HG02943 (cell line): ENCODE results near the gene NLRP1.
"Not testable (repeated sequence)": the region's sequence is repeated elsewhere in the genome, so short reads cannot be mapped to it uniquely, and the experiment has no call there.

Experiments
- ATAC-seq: cut with Tn5 transposase; IDR thresholded peaks from one replicate; pipeline ENCODE4 v1.9.1; 2021; ENCODE audit warnings: mild to moderate bottlenecking, low read depth, moderate library complexity; ENCODE audit not compliant: unreplicated experiment

Gene NLRP1

DNA sequence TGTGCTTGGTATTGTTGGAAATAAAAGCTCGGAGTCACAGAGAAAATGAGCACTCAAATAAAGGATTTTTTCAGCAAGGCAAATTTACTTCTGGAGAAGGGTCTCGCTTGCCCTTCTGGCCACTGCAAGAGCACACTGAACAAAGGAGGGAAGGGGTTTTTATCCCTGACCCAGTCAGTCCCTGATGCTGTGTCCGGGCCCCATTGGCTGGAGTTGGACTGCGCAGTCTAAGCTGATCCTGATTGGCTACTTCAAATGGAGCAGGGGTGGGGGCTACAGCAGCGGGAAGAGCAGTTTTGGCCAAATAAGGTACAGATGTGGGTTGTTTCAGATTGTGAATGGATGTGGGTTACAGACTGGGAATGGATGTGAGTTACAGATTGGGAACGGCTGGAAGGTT is 4.3 kb upstream of the NLRP1 start:
- no peak for ATAC-seq

DNA sequence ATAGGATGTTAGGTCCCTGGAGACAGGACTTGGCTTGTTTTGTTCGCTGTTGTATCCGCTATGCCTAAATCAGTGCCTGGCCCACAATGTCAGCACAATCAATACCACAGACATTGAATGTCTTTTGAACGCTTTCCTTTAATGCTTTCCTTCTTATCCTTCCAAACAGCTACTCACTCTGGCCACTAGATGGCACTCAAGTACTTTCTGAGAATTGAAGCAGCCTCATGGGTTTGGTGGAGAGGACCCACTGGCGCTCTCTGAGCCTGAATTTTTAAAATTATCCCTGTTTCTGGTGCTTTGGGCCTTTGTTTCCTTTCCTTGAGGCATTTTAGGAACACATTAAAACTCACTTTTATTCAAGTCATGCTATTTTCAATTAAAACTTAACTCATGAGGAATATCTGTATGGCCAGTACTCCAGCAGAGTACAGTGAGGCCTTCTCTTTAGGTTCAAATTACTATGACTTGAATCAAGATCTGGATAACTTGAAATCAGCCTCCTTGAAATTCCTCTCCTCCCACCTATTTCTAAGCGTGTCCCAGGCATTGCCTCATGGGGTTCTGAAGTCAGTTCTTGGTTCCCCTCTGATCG is 3.2 kb upstream of the NLRP1 start:
- ATAC-seq: no peak

DNA sequence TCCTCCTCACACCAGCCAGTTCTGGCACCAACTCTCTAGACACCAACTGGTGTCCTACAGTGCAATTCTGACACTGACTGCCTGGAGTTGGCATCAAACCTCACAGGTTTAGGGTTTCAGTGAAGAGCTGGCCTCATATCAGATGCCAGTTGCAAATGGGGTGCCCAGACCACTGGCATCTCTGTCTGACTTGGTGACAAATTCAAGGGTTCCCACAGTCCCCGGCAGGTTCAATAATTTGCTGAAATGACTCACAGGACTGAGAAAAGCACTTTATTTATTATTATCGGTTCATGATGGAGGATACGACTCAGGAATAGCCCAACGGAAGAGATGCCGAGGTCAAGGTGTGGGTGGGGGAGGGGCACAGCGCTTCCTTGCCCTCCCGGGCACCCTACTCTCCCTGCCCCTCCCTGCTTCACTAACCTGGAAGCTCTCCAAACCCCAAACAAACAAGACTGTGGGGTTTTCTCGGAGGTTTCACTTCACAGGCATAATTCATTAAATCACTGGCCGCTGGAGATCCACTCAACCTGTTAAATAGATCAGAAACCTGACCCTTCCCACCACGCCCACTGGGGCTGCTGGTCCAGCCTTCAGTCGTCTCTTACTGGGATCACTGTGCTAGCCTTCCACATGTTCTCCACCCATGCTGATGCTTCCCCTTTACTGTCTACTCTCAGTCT is 1.7 kb upstream of the NLRP1 start:
- no peak for ATAC-seq

DNA sequence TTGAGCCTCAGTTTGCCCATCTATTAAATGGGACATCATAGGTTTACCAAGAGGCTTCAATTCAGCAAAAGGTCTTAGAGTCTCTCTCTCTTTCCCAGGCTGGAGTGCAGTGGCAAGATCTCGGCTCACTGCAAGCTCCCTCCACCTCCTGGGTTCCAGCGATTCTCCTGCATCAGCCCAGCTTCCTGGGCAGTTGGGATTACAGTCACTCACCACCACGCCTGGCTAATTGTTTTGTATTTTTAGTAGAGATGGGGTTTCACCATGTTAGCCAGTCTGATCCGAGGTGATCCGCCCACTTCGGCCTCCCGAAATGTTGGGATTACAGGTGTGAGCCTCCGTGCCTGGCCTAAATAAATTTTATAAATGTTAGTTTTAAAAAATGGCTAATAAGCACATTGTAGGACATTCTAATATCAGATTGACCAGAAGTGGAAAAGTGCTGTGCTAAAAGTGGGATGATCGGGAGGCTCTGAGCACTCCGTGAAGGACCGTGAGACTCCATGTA is 1.0 kb upstream of the NLRP1 start:
- no peak for ATAC-seq

DNA sequence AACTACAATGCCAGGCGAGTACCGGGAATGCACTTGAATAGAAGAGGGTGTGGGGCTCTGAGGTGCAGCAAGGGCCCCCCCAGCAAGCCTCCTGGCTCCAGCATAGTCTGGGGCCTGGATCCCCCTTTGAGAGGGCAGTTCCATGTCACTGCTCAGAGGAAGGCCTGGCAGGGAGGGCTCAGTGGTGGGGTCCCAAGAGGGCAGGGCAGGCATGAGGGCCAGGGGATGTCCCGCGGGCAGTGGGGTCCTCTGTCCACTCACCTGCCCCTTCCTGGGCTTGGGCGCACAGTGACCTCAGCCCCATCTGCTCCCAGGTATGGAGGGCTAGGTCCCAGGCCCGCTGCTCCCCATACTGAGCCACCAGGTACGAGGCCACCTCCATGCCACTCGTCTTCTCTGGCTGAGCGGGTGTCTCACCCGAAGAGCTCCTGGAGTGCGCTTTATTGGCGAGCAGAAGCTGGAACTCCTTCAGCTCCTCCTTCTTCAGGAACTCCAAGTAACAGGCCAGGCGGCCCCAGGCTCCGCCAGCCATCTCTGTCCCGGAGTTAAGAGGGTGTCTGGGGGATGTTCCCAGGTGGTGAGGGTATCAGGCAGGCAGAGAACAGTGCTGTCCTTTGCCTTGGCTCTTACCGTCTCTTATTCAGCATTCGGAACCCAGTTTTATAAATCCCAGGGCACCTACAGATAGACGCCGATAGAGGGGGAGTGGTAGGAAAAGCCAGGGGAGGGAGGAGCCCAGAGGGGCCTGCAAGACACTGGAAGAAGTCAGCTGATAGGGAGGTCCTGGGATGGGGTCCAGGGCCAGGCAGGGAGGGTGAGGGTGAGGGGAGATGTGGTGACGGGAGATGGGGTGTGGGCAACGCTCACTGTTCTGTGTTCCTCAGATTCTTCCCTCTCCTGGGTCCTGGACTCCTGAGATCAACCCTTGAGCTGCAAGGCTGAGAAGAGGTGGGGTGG is 605 bp downstream of the NLRP1 start:
- ATAC-seq: no peak

DNA sequence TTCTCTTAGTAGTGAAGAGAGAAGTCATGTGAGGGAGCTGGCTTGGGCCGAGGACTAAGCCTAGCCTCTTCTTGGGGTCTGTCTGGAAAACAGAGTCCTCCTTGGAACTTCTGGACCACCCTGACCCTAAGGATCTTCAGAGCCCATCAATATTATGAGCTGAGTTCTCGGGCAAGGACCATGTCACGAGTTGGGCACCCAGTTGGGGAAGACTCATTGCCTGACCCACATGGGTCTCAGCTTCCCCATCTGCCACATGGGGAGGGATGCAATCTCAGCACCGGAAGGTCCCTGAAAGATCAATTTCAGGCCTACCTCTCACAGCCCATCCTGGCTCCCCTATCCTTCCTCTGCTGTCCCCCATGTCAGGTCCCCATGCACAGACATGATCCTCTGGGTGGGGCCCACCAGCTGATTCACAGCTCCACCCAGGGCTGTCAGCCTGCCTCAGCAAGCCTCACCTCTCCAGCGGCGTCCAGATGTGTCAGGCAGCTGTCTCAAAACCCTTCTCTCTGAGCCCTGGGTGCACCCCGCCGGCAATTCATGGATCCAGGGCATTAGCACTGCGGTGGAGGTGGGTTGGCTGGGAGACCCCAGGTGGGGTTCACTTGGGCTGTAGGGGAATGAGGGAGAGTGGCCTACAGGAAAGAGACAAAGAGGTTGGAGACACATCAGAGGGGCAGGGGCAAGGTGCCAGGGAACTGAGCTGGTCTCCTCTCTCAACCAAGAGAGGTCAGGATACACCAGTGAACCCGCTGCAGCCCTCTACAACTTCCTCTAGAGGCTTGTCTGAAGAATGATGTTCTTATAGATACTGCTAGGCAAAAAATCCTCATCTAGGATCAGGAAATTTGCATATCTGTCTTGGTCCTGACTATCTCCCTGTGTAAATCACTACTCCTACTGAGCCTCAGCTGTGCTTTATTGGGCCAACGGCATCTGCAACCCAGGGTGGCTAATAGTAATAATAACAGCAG is 1.8 kb downstream of the NLRP1 start:
- ATAC-seq: no peak

DNA sequence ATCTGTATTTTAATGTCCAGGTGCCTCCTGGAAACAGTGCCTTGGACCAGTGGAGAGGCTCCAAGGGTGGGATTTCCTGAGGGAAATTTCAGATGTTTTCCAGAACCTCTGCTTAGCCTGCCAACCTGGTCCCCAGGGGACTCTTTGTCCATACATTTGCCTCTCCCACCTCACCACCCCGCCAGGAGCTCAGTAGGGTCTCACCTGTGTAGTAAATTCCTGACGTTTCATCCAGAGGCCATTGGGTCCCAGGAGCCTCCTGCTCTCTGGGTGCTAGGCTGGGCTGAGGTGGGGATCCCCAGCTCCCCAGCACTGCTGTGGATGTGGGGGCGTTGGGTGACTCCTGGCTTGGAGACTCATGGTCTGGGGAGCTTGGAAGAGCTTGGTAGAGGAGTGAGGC is 2.7 kb downstream of the NLRP1 start:
- no peak for ATAC-seq

DNA sequence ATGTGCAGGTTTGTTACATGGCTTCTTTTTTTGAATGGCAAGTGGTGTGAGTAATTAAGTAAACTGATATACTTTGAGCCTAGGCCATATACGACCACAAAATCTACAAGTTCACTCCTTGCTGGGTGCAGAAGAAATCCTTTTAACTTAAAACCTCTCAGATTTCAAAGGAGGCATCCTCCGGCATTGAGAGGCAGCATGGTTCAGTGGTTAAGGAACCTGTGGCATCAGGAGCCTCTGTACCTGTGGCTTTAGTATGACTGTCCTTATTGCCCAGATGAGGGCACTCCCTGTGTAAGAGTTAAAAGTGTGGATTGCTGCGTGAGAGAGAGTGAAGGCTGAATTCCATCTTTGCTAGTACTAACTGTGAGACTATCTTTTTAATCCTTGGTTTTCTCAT is 3.3 kb downstream of the NLRP1 start:
- ATAC-seq: no peak

DNA sequence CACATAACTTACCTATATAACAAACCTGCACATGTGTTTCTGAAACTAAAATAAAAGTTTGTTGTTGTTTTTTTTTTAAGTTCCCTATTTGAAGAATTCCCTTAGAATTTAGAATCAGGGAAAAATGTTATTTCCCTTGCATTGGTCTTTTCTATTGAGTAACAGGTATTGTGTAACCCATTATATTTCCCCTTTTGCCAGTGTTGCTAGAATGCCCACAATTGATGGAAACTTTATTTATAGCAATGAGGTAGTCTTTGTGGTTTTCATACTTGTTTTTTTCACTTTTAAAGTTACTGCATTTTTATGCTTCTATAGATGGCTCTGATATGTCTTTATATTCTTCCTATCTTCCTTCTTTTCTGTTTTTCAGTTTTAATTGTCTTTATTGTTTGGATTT is 3.9 kb downstream of the NLRP1 start:
- ATAC-seq: no peak

DNA sequence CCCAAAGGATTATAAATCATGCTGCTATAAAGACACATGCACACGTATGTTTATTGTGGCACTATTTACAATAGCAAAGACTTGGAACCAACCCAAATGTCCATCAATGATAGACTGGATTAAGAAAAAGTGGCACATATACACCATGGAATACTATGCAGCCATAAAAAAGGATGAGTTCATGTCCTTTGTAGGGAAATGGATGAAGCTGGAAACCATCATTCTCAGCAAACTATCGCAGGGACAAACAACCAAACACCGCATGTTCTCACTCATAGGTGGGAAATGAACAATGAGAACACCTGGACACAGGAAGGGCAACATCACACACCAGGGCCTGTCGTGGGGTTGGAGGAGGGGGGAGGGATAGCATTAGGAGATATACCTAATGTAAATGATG is 5.5 kb downstream of the NLRP1 start:
- ATAC-seq: not testable (repeated sequence)

DNA sequence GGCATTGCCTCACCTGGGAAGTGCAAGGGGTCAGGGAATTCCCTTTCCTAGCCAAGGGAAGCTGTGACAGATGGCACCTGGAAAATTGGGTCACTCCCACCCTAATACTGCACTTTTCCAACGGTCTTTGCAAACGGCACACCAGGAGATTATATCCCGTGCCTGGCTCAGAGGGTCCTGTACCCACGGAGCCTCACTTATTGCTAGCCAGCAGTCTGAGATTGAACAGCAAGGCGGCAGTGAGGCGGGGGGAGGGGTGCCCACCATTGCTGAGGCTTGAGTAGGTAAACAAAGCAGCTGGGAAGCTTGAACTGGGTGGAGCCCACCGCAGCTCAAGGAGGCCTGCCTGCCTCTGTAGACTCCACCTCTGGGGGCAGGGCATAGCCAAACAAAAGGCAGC is 11.3 kb downstream of the NLRP1 start:
- not testable (repeated sequence) for ATAC-seq

DNA sequence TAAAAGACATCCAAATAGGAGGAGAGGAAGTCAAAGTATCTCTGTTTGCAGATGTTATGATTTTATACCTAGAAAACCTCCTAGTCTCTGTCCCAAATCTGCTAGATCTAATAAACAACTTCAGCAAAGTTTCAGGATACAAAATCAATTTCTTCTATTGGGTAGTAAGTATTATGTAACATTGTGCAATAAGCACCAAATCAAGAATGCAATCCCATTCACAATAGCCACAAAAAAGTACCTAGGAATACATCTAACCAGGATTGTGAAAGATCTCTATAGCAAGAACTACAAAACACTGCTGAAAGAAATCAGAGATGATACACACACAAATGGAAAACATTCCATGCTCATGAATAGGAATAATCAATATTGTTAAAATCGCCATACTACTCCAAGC is 13.0 kb downstream of the NLRP1 start:
- no peak for ATAC-seq

DNA sequence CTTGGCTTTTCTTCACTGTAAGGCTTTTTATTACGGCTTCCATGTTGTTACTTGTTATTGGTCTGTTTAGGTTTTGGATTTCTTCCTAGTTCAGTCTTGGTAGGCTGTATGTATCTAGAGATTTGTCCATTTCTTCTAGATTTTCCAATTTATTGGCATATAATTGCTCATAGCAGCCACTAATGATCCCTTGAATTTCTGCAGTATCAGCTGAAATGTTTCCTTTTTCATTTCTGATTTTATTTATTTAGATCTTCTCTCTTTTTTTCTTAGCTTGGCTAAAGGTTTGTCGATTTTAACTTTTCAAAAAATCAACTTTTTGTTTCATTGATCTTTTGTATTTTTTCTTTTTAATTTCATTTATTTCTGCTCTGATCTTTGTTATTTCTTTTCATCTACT is 18.5 kb downstream of the NLRP1 start:
- no peak for ATAC-seq

DNA sequence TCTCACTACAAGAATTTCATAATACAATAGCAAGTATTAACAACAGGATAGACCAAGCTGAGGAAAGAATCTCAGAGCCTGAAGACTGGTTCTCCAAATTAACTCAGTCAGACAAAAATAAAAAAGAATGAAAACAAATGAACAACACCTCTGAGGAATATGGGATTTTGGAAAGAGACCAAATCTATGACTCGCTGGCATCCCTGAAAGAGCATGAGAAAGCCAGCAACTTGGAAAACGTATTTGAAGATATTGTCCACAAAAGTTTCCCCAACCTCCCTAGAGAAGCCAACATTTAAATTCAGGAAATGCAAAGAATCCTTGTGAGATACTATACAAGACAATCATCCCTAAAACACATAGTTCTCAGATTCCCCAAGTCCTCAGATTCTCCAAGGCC is 20.9 kb downstream of the NLRP1 start:
- no peak for ATAC-seq

DNA sequence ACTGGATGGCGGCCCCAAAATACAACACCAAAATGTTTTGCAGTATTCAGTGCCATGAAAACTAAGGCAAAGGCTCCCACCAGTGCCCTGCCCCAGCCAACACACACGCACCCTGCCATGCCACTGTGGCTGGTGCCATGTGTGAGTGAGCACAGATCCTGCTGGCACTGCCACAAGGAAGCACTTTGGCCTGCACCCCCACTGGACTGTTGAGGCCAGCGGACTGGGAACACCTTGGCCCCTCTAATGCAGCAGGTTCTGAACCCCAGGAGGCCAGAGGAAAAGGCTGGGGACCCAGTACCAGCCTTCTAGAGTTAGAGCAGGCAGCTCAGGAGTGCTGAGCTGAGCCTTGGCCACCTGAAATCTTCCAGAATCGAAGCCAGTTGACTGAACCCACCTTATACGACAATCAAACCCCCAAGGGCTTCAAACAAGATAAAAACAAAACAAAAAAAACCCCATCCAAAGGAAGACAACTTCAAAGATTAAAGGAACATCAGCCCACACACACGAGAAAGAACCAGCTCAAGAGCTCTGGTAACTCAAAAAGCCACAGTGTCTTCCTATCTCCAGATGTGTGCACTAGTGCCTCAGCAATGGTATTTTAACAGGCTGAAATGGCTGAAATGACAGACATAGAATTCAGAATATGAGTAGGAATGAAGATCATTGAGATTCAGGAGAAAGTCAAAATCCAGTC is 21.5 kb downstream of the NLRP1 start:
- ATAC-seq: no peak

DNA sequence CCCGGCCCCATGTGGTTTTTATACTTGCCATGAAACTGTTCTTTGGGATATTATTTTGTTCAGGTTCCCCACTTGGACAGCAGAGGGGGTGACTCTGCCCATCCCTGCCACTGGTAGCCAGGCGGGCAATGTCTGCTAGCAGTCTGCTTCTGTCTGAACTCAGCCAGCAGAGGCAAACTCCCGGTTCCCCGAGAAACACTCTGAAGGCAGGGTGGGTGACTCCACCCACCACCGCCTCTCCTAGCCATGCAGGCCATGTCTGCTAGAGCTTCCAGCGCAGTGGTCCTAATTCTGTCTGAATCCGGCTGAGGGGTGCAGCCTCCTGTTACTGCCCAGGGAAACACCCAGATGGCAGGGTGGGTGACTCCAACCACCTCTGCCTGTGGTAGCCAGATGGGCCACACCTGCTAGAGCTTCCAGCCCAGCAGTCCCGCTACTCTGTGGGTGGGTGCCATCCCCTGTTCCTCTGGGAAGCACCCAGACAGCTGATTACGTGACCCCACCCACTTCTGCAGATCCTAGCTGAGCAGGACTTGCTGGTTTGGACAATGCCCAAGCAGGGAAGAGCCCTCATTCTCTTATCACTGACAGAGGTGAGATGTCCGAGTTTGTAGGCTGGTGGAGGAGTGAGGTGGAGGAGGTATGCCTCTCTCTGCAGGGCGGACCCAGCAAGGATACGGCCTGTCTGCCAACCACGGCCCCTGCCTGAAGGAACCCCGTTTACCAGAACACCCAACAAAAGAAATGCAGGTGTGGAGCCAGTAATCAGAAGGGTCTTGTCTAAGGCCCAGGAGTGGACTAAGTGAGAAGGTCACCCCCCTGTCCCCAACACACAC is 22.4 kb downstream of the NLRP1 start:
- no peak for ATAC-seq

DNA sequence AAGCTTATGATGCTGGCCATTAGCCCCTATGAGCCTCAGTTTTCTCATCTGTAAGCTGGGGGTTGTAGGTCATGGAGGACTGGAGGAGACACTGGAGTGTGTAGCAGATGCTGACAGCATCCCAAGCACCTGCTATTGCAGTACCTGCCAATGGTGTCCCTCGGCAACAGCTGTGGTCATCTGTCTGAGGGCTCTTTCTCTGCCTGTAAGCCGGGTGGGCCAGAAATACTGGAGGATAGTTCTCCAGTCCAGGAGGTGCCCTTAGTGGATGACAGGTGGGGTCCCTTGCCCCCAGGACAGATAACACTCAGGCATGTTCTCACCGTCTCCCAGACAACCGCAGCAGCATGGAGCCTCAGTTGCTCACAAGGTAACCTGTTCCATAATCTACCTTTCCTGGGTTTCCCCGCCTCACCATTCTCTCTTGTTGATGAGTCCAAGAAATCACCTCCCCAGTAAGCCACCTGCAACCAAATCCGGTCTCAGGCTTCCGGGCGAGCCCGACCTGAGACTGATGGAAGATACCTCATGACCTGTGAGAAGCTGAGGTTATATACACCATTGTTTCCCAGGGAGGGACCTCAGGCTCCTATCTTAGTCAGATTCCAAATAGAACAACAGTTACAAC is 23.8 kb downstream of the NLRP1 start:
- ATAC-seq: no peak
